Nephron progenitor cell (in vitro differentiated cells): ENCODE results near the gene ACSL3.

Experiments used
- DNase-seq: peaks from one replicate; pipeline ENCODE4 v3.0.0; 2021
- H3K27ac Mint-ChIP-seq: 2 replicates; pipeline ENCODE4 v1.8.0; 2021; ENCODE audit warnings: mild to moderate bottlenecking, moderate library complexity, mixed read lengths
- H3K27me3 Mint-ChIP-seq: 2 replicates; pipeline ENCODE4 v1.8.0; 2021; ENCODE audit warnings: mild to moderate bottlenecking, low read depth, mixed read lengths; ENCODE audit not compliant: poor library complexity
- H3K36me3 Mint-ChIP-seq: 2 replicates; pipeline ENCODE4 v1.8.0; 2021; ENCODE audit warnings: low read depth, mixed read lengths
- H3K4me1 Mint-ChIP-seq: 2 replicates; pipeline ENCODE4 v1.8.0; 2021; ENCODE audit warnings: mixed read lengths
- H3K4me3 Mint-ChIP-seq: 2 replicates; pipeline ENCODE4 v1.8.0; 2021; ENCODE audit warnings: mild to moderate bottlenecking, moderate library complexity, mixed read lengths
- H3K9me3 Mint-ChIP-seq: 2 replicates; pipeline ENCODE4 v1.8.0; 2021; ENCODE audit warnings: mild to moderate bottlenecking, moderate library complexity, mixed read lengths
- TF ChIP-seq, protein P1 (sequence below): fragments of 200-600 bp; sonication (generic); IDR thresholded peaks from 2 replicates; pipeline ENCODE4 v1.5.0; 2021; ENCODE audit warnings: antibody characterized with exemption

Gene ACSL3

DNA sequence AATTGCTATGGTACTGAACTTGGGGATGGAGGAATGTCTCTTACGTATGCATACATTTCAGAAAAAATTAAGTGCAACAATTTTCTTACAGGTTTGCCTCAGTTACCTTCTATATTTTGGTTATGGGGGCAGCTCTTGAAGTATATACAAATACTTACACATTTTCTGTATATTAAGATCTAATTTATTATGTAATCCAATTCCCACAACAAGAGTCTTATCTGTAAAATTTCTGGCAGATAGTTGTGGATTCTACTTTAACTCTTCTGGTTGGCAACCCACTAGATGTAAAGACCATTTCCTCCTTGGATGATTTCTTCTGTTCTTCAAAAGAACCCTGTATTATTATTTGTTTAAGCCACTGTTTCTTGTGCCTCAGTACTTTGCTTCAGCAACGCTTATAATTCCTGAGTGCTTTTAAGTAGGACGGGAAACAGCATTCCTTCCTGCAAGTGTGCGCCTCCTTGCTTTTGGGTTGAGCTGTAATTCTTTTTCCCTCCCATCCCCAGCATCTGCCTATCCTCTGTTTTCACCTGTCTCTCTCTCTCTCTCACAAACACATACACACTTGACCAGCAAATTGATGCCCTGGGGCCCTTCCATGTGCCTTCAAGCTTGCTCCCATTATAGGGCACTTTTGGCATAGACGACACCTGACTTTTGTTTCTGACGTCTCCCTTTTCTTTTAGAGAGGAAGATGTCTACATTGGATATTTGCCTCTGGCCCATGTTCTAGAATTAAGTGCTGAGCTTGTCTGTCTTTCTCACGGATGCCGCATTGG is 61.4 kb downstream of the ACSL3 start:
- no peaks in the 10 kb centered on the region for H3K27me3 Mint-ChIP-seq
- TF ChIP-seq, protein P1, sequence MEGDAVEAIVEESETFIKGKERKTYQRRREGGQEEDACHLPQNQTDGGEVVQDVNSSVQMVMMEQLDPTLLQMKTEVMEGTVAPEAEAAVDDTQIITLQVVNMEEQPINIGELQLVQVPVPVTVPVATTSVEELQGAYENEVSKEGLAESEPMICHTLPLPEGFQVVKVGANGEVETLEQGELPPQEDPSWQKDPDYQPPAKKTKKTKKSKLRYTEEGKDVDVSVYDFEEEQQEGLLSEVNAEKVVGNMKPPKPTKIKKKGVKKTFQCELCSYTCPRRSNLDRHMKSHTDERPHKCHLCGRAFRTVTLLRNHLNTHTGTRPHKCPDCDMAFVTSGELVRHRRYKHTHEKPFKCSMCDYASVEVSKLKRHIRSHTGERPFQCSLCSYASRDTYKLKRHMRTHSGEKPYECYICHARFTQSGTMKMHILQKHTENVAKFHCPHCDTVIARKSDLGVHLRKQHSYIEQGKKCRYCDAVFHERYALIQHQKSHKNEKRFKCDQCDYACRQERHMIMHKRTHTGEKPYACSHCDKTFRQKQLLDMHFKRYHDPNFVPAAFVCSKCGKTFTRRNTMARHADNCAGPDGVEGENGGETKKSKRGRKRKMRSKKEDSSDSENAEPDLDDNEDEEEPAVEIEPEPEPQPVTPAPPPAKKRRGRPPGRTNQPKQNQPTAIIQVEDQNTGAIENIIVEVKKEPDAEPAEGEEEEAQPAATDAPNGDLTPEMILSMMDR: no peak
- no peak for DNase-seq
- peaks cover 65% of the 10 kb centered on the region for H3K36me3 Mint-ChIP-seq
- H3K4me1 Mint-ChIP-seq: peaks cover 13% of the 10 kb centered on the region
- H3K9me3 Mint-ChIP-seq: no peaks in the 10 kb centered on the region
- no peak overlapping the region for H3K4me3 Mint-ChIP-seq
- no peak overlapping the region for H3K27ac Mint-ChIP-seq

DNA sequence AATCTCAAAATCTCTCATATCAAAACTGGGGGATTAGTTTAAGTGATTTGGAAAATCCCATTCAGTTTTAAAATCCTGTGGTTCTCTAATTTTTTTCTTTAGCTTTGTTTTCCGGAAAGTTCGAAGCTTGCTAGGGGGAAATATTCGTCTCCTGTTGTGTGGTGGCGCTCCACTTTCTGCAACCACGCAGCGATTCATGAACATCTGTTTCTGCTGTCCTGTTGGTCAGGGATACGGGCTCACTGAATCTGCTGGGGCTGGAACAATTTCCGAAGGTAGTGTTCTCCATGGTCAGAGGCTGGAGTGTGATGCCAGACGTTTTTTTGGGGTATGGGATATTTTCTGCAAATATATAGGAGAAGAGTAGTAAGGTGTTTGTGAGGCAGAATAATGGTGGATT is 66.1 kb downstream of the ACSL3 start:
- Mint-ChIP-seq H3K4me1 (no peaks in the 10 kb centered on the region), H3K36me3 (peaks cover 71% of the 10 kb centered on the region), H3K4me3 (no peak overlapping the region), H3K27ac (no peak overlapping the region), H3K9me3 (no peaks in the 10 kb centered on the region), H3K27me3 (no peaks in the 10 kb centered on the region)
- no peak for DNase-seq
- TF ChIP-seq, protein P1: no peak

DNA sequence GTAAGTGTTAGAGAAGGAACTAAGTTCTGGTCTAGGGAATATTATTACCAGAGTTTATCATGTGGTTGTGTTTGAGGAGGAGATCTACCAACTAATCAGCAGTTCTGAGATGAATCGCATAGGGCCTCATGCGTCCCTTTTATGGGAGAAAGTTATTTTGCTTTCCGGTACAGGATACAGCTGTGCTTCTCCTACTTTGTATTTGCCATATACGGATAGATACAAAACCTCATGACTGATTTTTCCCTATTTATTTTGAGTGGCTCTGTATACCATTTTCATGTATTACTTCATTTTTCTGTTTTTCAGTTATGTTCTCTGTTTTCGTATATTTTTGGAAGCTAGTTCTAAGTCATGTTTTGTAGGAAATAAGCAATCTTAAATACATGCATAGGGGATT is 66.8 kb downstream of the ACSL3 start:
- no peak overlapping the region for H3K27ac Mint-ChIP-seq
- no peaks in the 10 kb centered on the region for H3K4me1 Mint-ChIP-seq

DNA sequence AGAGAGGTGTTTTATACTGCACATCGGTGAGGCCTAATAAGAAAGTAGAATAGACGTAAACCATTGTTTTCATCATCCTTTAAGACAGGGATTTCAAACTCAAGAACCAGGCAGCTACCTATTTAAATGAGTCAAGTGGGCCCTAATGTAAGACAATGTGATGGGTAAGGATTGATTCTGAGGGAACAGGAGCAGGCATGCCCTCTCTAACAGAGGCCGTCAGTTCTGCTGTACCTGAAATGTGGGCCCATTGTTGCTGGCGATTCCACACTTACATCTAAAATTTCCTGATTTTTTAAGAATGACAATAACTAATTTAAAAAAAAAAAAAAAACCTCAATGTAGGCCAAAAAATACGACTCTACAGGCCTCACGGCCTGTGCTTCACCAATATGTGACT is 67.5 kb downstream of the ACSL3 start:
- no peaks in the 10 kb centered on the region for H3K4me1 Mint-ChIP-seq
- DNase-seq: no peak
- no peak overlapping the region for H3K4me3 Mint-ChIP-seq
- H3K36me3 Mint-ChIP-seq: peaks cover 71% of the 10 kb centered on the region
- TF ChIP-seq, protein P1: no peak
- no peaks in the 10 kb centered on the region for H3K9me3 Mint-ChIP-seq
- H3K27me3 Mint-ChIP-seq: no peaks in the 10 kb centered on the region
- no peak overlapping the region for H3K27ac Mint-ChIP-seq

More for the DNA sequence above, 66.8 kb downstream of the ACSL3 start:
- no peak overlapping the region for H3K4me3 Mint-ChIP-seq
- no peaks in the 10 kb centered on the region for H3K9me3 Mint-ChIP-seq
- no peaks in the 10 kb centered on the region for H3K27me3 Mint-ChIP-seq
- H3K36me3 Mint-ChIP-seq: peaks cover 70% of the 10 kb centered on the region
- TF ChIP-seq, protein P1: no peak
- no peak for DNase-seq

DNA sequence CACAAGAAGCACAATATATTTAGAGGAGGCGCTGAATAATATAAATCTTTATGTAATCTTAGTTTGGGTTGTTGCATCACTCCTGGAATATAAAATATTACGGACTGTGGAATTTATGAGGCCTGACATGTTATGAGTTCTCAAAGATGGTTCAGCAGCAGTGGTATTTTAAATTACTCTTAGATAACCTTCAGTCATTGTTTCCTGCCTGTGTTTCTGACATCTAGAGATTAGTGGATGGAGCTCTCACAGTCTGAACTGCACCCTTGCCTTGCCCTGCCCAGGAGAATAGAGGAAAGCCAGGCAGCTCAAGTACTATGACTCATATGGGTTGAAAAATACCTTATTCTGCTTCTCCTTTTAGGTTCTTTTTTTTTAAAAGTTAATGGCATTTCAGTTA is 70.0 kb downstream of the ACSL3 start:
- H3K36me3 Mint-ChIP-seq: peaks cover 69% of the 10 kb centered on the region

More for the DNA sequence above, 70.0 kb downstream of the ACSL3 start:
- peaks cover 3% of the 10 kb centered on the region for H3K9me3 Mint-ChIP-seq
- no peaks in the 10 kb centered on the region for H3K27me3 Mint-ChIP-seq
- no peaks in the 10 kb centered on the region for H3K4me1 Mint-ChIP-seq
- no peak overlapping the region for H3K27ac Mint-ChIP-seq
- DNase-seq: no peak
- TF ChIP-seq, protein P1: no peak
- H3K4me3 Mint-ChIP-seq: no peak overlapping the region
